H9 (cell line): Measurements from ENCODE around the gene CRELD2. TPM values are rescaled to one million over a fixed set of nuclear protein-coding genes. Genes with fewer than 3 reads are reported as not detected.

Experiments
- DNase-seq: peaks from one replicate; pipeline ENCODE4 v3.0.0-alpha.2; 2017
- H2AFZ ChIP-seq: one replicate; pipeline ENCODE4 v1.6.1; 2013; ENCODE audit warnings: mild to moderate bottlenecking, low read length, control low read depth, moderate library complexity
- H2AK5ac ChIP-seq: 2 replicates; pipeline ENCODE4 v1.6.1; 2013; ENCODE audit warnings: low read length, control low read depth, mixed read lengths; ENCODE audit not compliant: insufficient read length
- H2BK120ac ChIP-seq: one replicate; pipeline ENCODE4 v1.6.1; 2013; ENCODE audit warnings: low read depth, mild to moderate bottlenecking, low read length, control low read depth, inconsistent platforms; ENCODE audit not compliant: poor library complexity, severe bottlenecking
- H2BK12ac ChIP-seq: 2 replicates; pipeline ENCODE4 v1.6.1; 2013; ENCODE audit warnings: low read length, control low read depth, mixed read lengths, low read depth; ENCODE audit not compliant: insufficient read length
- H2BK15ac ChIP-seq: 2 replicates; pipeline ENCODE4 v1.6.1; 2013; ENCODE audit warnings: low read depth, low read length, control low read depth
- H2BK20ac ChIP-seq: one replicate; pipeline ENCODE4 v1.6.1; 2013; ENCODE audit warnings: low read depth, mild to moderate bottlenecking, low read length, control low read depth, inconsistent platforms; ENCODE audit not compliant: poor library complexity, severe bottlenecking
- H2BK5ac ChIP-seq: 2 replicates; pipeline ENCODE4 v1.6.1; 2013; ENCODE audit warnings: low read length, control low read depth, mixed read lengths; ENCODE audit not compliant: insufficient read length
- H3K14ac ChIP-seq: 2 replicates; pipeline ENCODE4 v1.6.1; 2013; ENCODE audit warnings: low read length, control low read depth; ENCODE audit not compliant: insufficient read depth
- H3K18ac ChIP-seq: 2 replicates; pipeline ENCODE4 v1.6.1; 2013; ENCODE audit warnings: low read depth, mild to moderate bottlenecking, mixed read lengths, low read length, control low read depth; ENCODE audit not compliant: insufficient read length
- H3K23ac ChIP-seq: 2 replicates; pipeline ENCODE4 v1.6.1; 2013; ENCODE audit warnings: low read length, control low read depth, mixed read lengths, low read depth; ENCODE audit not compliant: insufficient read length
- H3K23me2 ChIP-seq: 2 replicates; pipeline ENCODE4 v1.6.1; 2013; ENCODE audit warnings: low read depth, mild to moderate bottlenecking, mixed read lengths, low read length, control low read depth; ENCODE audit not compliant: insufficient read length, poor library complexity, severe bottlenecking
- H3K27ac ChIP-seq: 2 replicates; pipeline ENCODE4 v1.5.1; 2013; ENCODE audit warnings: low read length, control low read depth, mixed read lengths, low read depth; ENCODE audit not compliant: insufficient read length
- H3K27me3 ChIP-seq: 2 replicates; pipeline ENCODE4 v1.6.1; 2013; ENCODE audit warnings: low read length, control low read depth, inconsistent platforms; ENCODE audit not compliant: insufficient read depth
- H3K4ac ChIP-seq: 2 replicates; pipeline ENCODE4 v1.6.1; 2013; ENCODE audit warnings: low read depth, mild to moderate bottlenecking, control low read depth, inconsistent platforms, low read length, moderate library complexity
- H3K4me1 ChIP-seq: 2 replicates; pipeline ENCODE4 v1.6.1; 2013; ENCODE audit warnings: low read length, control low read depth, inconsistent platforms; ENCODE audit not compliant: insufficient read depth
- H3K4me2 ChIP-seq: 2 replicates; pipeline ENCODE4 v1.6.1; 2013; ENCODE audit warnings: low read length, control low read depth, mixed read lengths; ENCODE audit not compliant: insufficient read length, insufficient read depth
- H3K56ac ChIP-seq: 2 replicates; pipeline ENCODE4 v1.6.1; 2013; ENCODE audit warnings: low read depth, mild to moderate bottlenecking, mixed read lengths, low read length, control low read depth; ENCODE audit not compliant: insufficient read length
- H3K79me1 ChIP-seq: 2 replicates; pipeline ENCODE4 v1.6.1; 2013; ENCODE audit warnings: low read depth, mild to moderate bottlenecking, moderate library complexity, low read length, control low read depth, inconsistent platforms; ENCODE audit not compliant: insufficient read depth, poor library complexity, severe bottlenecking
- H3K79me2 ChIP-seq: 2 replicates; pipeline ENCODE4 v1.6.1; 2013; ENCODE audit warnings: low read length, control low read depth, inconsistent platforms; ENCODE audit not compliant: insufficient read depth
- H3K9ac ChIP-seq: 2 replicates; pipeline ENCODE4 v1.6.1; 2013; ENCODE audit warnings: low read length, control low read depth, mixed read lengths; ENCODE audit not compliant: insufficient read length; ENCODE audit errors: extremely low read depth
- H3K9me3 ChIP-seq: one replicate; pipeline ENCODE4 v1.6.1; 2013; ENCODE audit warnings: low read depth, low read length, inconsistent platforms; ENCODE audit not compliant: control insufficient read depth
- H3T11ph ChIP-seq: one replicate; pipeline ENCODE4 v1.6.1; 2013; ENCODE audit warnings: mild to moderate bottlenecking, low read length, control low read depth, inconsistent platforms
- H4K20me1 ChIP-seq: one replicate; pipeline ENCODE4 v1.6.1; 2013; ENCODE audit not compliant: control insufficient read depth, insufficient read length, insufficient read depth
- H4K5ac ChIP-seq: 2 replicates; pipeline ENCODE4 v1.6.1; 2013; ENCODE audit warnings: low read depth, mild to moderate bottlenecking, mixed read lengths, low read length, control low read depth; ENCODE audit not compliant: insufficient read length
- H4K8ac ChIP-seq: replicated peaks from 2 replicates; pipeline ENCODE4 v1.6.1; 2013; ENCODE audit warnings: low read length, control low read depth, mixed read lengths, low read depth; ENCODE audit not compliant: insufficient read length
- H4K91ac ChIP-seq: 2 replicates; pipeline ENCODE4 v1.6.1; 2013; ENCODE audit warnings: low read depth, mild to moderate bottlenecking, moderate library complexity, mixed read lengths, low read length, control low read depth; ENCODE audit not compliant: insufficient read length
- H3K27ac Mint-ChIP-seq, 3 experiments: 2 replicates in 2 of 3; 3 replicates in 1 of 3; pipeline ENCODE4 v1.8.0; 2020 to 2021; ENCODE audit warnings: mixed read lengths in 3 of 3, mild to moderate bottlenecking in 1 of 3, moderate library complexity in 1 of 3
- H3K27me3 Mint-ChIP-seq: 2 replicates; pipeline ENCODE4 v1.8.0; 2021; ENCODE audit warnings: low read depth, mild to moderate bottlenecking, moderate library complexity, mixed read lengths
- H3K36me3 Mint-ChIP-seq, 3 experiments: 2 replicates in 2 of 3; 3 replicates in 1 of 3; pipeline ENCODE4 v1.8.0; 2020 to 2021; ENCODE audit warnings: low read depth in 3 of 3, mixed read lengths in 3 of 3; ENCODE audit not compliant: insufficient read depth in 1 of 3
- H3K4me1 Mint-ChIP-seq, 2 experiments: 2 replicates each; pipeline ENCODE4 v1.8.0; 2020; ENCODE audit warnings: mixed read lengths in 2 of 2
- H3K4me3 Mint-ChIP-seq, 2 experiments: 2 replicates in 1 of 2; 3 replicates in 1 of 2; pipeline ENCODE4 v1.8.0; 2020 to 2021; ENCODE audit warnings: mild to moderate bottlenecking in 2 of 2, mixed read lengths in 2 of 2, moderate library complexity in 1 of 2
- H3K9me3 Mint-ChIP-seq, 2 experiments: 2 replicates in 1 of 2; 3 replicates in 1 of 2; pipeline ENCODE4 v1.8.0; 2020; ENCODE audit warnings: mild to moderate bottlenecking in 2 of 2, mixed read lengths in 2 of 2, moderate library complexity in 1 of 2
- WGBS: extraction: QIAGEN DNeasy Blood & Tissue Kit; methylation state at CpG from one replicate; pipeline ENCODE4 v1.1.7; 2013; ENCODE audit warnings: missing lambda C conversion rate, low lambda C conversion rate, mixed read lengths; ENCODE audit not compliant: insufficient read length; ENCODE audit errors: extremely low coverage; 5-methylcytosine and 5-hydroxymethylcytosine counted together
- total RNA-seq: library from RNA; stranded (reverse); gene quantifications from 2 replicates; pipeline ENCODE4 v1.2.1, GENCODE V29; 2021
- TF ChIP-seq, protein P1 (sequence below): fragments of 200-600 bp; sonication (generic); conservative IDR thresholded peaks from 3 replicates; pipeline ENCODE4 v1.8.0; 2021; ENCODE audit warnings: antibody characterized with exemption, mild to moderate bottlenecking

CRELD2 gene
- total RNA-seq, 1 experiment from 2014 or later: 34.7 TPM

DNA sequence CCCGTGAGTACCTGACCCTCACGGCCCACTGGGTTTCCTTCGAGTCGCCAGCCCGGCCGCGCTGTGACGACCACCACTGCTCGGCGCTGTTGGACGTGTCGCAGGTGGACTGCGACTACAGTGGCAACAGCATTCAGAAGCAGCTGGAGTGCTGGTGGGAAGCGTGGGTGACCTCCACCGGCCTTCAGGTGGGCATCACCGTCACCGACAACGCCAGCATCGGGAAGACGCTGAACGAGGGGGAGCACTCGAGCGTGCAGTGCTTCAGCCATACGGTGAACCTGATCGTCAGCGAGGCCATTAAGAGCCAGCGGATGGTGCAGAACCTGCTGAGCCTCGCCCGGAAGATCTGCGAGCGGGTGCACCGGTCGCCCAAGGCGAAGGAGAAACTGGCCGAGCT lies 32.6 kb upstream of the CRELD2 start:
- H3K4me2 ChIP-seq: no peak overlapping the region
- Mint-ChIP-seq H3K4me3 (no peak overlapping the region), H3K4me1 (no peaks in the 10 kb centered on the region; a peak in 1 of 4 replicates), H3K9me3 (peaks cover 18 to 22% of the 10 kb centered on the region in 2 experiments), H3K27ac (no peak overlapping the region), H3K36me3 (peaks cover 65 to 79% (median 78%) of the 10 kb centered on the region in 3 experiments), H3K27me3 (no peaks in the 10 kb centered on the region)
- H3K9ac ChIP-seq: no peak overlapping the region
- H3K14ac ChIP-seq: no peak overlapping the region
- H4K5ac ChIP-seq: no peak overlapping the region
- no peak overlapping the region for H3K4ac ChIP-seq
- H4K20me1 ChIP-seq: peaks cover 5% of the 10 kb centered on the region
- no peaks in the 10 kb centered on the region for H3K23me2 ChIP-seq
- no peaks in the 10 kb centered on the region for H3K79me1 ChIP-seq
- H4K91ac ChIP-seq: no peak overlapping the region
- no peak overlapping the region for H2BK120ac ChIP-seq
- H3K56ac ChIP-seq: no peak overlapping the region
- no peak for DNase-seq
- H3K27me3 ChIP-seq: no peaks in the 10 kb centered on the region
- H2BK12ac ChIP-seq: no peak overlapping the region
- no peak overlapping the region for H2AK5ac ChIP-seq
- no peak overlapping the region for H2BK5ac ChIP-seq
- TF ChIP-seq, protein P1, sequence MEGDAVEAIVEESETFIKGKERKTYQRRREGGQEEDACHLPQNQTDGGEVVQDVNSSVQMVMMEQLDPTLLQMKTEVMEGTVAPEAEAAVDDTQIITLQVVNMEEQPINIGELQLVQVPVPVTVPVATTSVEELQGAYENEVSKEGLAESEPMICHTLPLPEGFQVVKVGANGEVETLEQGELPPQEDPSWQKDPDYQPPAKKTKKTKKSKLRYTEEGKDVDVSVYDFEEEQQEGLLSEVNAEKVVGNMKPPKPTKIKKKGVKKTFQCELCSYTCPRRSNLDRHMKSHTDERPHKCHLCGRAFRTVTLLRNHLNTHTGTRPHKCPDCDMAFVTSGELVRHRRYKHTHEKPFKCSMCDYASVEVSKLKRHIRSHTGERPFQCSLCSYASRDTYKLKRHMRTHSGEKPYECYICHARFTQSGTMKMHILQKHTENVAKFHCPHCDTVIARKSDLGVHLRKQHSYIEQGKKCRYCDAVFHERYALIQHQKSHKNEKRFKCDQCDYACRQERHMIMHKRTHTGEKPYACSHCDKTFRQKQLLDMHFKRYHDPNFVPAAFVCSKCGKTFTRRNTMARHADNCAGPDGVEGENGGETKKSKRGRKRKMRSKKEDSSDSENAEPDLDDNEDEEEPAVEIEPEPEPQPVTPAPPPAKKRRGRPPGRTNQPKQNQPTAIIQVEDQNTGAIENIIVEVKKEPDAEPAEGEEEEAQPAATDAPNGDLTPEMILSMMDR: no peak
- WGBS: no CpG with 5 or more reads among the region's 35 CpGs
- no peak overlapping the region for H3K27ac ChIP-seq
- no peak overlapping the region for H4K8ac ChIP-seq
- no peak overlapping the region for H2BK20ac ChIP-seq
- H3T11ph ChIP-seq: no peak overlapping the region
- H3K79me2 ChIP-seq: peaks cover 2% of the 10 kb centered on the region; the same call in 1 of the 2 replicates
- H2AFZ ChIP-seq: no peak overlapping the region
- no peak overlapping the region for H3K23ac ChIP-seq
- no peaks in the 10 kb centered on the region for H3K9me3 ChIP-seq
- no peak overlapping the region for H3K18ac ChIP-seq
- no peaks in the 10 kb centered on the region for H3K4me1 ChIP-seq
- no peak overlapping the region for H2BK15ac ChIP-seq
